PC-3 (cell line): ENCODE measurements around the gene SEC16A. TPM values are rescaled to one million over a fixed set of nuclear protein-coding genes. Genes with fewer than 3 reads are reported as not detected.

ENCODE experiments used
- ATAC-seq: fragments of 200-7000 bp; cut with Tn5 transposase; 2 replicates; pipeline ENCODE4 v1.9.1; 2020; ENCODE audit warnings: mild to moderate bottlenecking, moderate library complexity
- BruUV-seq: library from RNA; stranded (reverse); fragments of 400-500 nt; replicated peaks from 2 replicates; lab custom pipeline; 2021; lab: Mats Ljungman, UMichigan
- CTCF ChIA-PET: fragments of 300-600 bp; sonication (Branson Sonifier 250); formaldehyde crosslinking; loops from one replicate; lab custom pipeline; 2022; ENCODE audit warnings: antibody characterized with exemption; lab: Charles Lee
- POLR2A ChIA-PET: fragments of 300-600 bp; sonication (Branson Sonifier 250); formaldehyde crosslinking; loops from one replicate; lab custom pipeline; 2022; ENCODE audit warnings: antibody characterized with exemption; ENCODE audit not compliant: unreplicated experiment; lab: Charles Lee
- DNase-seq: peaks from one replicate; pipeline ENCODE4 v3.0.0-alpha.2; 2015
- H2AFZ ChIP-seq: fragments of 300-600 bp; sonication (generic); 2 replicates; pipeline ENCODE4 v1.6.0; 2016; ENCODE audit warnings: antibody characterized with exemption, low read length
- H3F3A ChIP-seq: fragments of 300-600 bp; sonication (generic); one replicate; pipeline ENCODE4 v1.6.0; 2017; ENCODE audit warnings: antibody characterized with exemption, low read length, control low read depth, mild to moderate bottlenecking; ENCODE audit not compliant: unreplicated experiment
- H3K27ac ChIP-seq: fragments of 300-600 bp; sonication (generic); 2 replicates; pipeline ENCODE4 v1.5.1; 2016; ENCODE audit warnings: mild to moderate bottlenecking, low read length
- H3K27me3 ChIP-seq: fragments of 300-600 bp; sonication (generic); 2 replicates; pipeline ENCODE4 v1.6.1; 2016; ENCODE audit warnings: low read length, mixed read lengths
- H3K36me3 ChIP-seq: fragments of 300-600 bp; sonication (generic); 2 replicates; pipeline ENCODE4 v1.6.1; 2016; ENCODE audit warnings: low read depth, mixed run types, low read length, mixed read lengths
- H3K4me1 ChIP-seq: fragments of 300-600 bp; sonication (generic); 2 replicates; pipeline ENCODE4 v1.5.1; 2016; ENCODE audit warnings: low read length; ENCODE audit not compliant: insufficient read depth
- H3K4me2 ChIP-seq: fragments of 300-600 bp; sonication (generic); 2 replicates; pipeline ENCODE4 v1.6.0; 2016; ENCODE audit warnings: low read length
- H3K4me3 ChIP-seq: fragments of 300-600 bp; sonication (generic); 2 replicates; pipeline ENCODE4 v1.5.1; 2016; ENCODE audit warnings: mild to moderate bottlenecking, low read length, mixed read lengths
- H3K79me2 ChIP-seq: fragments of 300-600 bp; sonication (generic); 2 replicates; pipeline ENCODE4 v1.6.1; 2017; ENCODE audit warnings: low read length, mixed read lengths
- H3K9ac ChIP-seq: fragments of 300-600 bp; sonication (generic); 2 replicates; pipeline ENCODE4 v1.6.0; 2016; ENCODE audit warnings: mild to moderate bottlenecking, low read length
- H3K9me2 ChIP-seq: fragments of 300-600 bp; sonication (generic); replicated peaks from 2 replicates; pipeline ENCODE4 v1.6.1; 2016; ENCODE audit warnings: mixed run types, low read length, mixed read lengths
- H3K9me3 ChIP-seq: fragments of 300-600 bp; sonication (generic); 2 replicates; pipeline ENCODE4 v1.6.1; 2016; ENCODE audit warnings: low read length, mixed read lengths
- H4K20me1 ChIP-seq: fragments of 300-600 bp; sonication (generic); 2 replicates; pipeline ENCODE4 v1.6.1; 2016; ENCODE audit warnings: low read length, mixed read lengths
- EZH2 ChIP-seq: fragments of 300-600 bp; sonication (generic); IDR thresholded peaks from one replicate; pipeline ENCODE4 v1.6.1; 2017; ENCODE audit warnings: antibody characterized with exemption, mild to moderate bottlenecking, low read length; ENCODE audit not compliant: unreplicated experiment
- EZH2phosphoT487 ChIP-seq: fragments of 300-600 bp; sonication (generic); IDR thresholded peaks from 2 replicates; pipeline ENCODE4 v1.6.1; 2018; ENCODE audit warnings: mild to moderate bottlenecking, antibody characterized with exemption, low read length, borderline replicate concordance
- intact Hi-C: fragments of 100-400 bp; cut with micrococcal nuclease; formaldehyde crosslinking; loops from 2 replicates; pipeline ENCODE4 v1.9.0; 2023
- total RNA-seq: library from RNA; depleted of rRNA; stranded (reverse); fragments of >200 nt; gene quantifications from 2 replicates; pipeline ENCODE4 v1.2.3, GENCODE V29; 2014
- TF ChIP-seq, protein P1 (sequence below): fragments of 300-600 bp; sonication (generic); conservative IDR thresholded peaks from 2 replicates; pipeline ENCODE4 v1.5.1; 2017; ENCODE audit warnings: antibody characterized with exemption, low read depth, mild to moderate bottlenecking, low read length

The SEC16A gene
- total RNA-seq, 1 experiment from 2014 or later, result 28.3 TPM

DNA sequence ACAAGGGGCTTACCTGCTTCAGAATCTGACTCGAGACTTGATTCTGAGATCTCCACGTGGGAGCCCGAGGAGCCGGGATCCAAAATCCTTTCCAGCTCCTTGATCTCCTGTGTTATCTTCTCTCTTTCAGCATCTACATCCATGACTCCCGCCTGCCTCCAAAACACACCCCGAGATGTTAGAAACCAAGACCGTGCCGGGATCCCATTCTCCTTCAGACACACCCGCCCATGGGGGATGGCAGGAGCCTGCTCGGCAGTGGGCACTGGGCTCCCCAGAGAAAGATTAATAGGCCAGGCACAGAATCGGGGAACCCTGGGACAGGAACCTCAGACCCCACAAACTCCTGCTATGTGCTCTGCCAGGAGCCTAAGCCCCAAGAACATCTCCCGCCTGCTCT, 84.6 kb downstream of the SEC16A start:
- Histone ChIP-seq H3K27me3 (no peaks in the 10 kb centered on the region), H4K20me1 (no peaks in the 10 kb centered on the region), H3K27ac (no peak overlapping the region), H3K36me3 (peaks cover 7% of the 10 kb centered on the region), H3K4me1 (peaks cover 12% of the 10 kb centered on the region), H3K79me2 (peaks cover 23% of the 10 kb centered on the region), H3K9me3 (no peaks in the 10 kb centered on the region), H3K4me2 (peak overlapping the region; percentile 94), H3K4me3 (peak overlapping the region; percentile 91; the same call in 1 of the 2 replicates), H3K9ac (peak overlapping the region; percentile 82; the same call in 1 of the 2 replicates), H3K9me2 (no peaks in the 10 kb centered on the region), H3F3A (no peaks in the 10 kb centered on the region), H2AFZ (no peak overlapping the region)
- BruUV-seq, result no TSS peak
- ChIA-PET CTCF (interaction anchor here (1.4 kb wide), 1 partner anchor 52 kb away, joined by 3 read pairs; no protein-coding TSS in a partner anchor), POLR2A (no interaction called here)
- intact Hi-C loops, result no loop called here
- TF ChIP-seq EZH2phosphoT487 (no peak), EZH2 (no peak)
- TF ChIP-seq, protein P1, sequence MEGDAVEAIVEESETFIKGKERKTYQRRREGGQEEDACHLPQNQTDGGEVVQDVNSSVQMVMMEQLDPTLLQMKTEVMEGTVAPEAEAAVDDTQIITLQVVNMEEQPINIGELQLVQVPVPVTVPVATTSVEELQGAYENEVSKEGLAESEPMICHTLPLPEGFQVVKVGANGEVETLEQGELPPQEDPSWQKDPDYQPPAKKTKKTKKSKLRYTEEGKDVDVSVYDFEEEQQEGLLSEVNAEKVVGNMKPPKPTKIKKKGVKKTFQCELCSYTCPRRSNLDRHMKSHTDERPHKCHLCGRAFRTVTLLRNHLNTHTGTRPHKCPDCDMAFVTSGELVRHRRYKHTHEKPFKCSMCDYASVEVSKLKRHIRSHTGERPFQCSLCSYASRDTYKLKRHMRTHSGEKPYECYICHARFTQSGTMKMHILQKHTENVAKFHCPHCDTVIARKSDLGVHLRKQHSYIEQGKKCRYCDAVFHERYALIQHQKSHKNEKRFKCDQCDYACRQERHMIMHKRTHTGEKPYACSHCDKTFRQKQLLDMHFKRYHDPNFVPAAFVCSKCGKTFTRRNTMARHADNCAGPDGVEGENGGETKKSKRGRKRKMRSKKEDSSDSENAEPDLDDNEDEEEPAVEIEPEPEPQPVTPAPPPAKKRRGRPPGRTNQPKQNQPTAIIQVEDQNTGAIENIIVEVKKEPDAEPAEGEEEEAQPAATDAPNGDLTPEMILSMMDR, result no peak
- DNase-seq, result no peak
- ATAC-seq, result no peak

DNA sequence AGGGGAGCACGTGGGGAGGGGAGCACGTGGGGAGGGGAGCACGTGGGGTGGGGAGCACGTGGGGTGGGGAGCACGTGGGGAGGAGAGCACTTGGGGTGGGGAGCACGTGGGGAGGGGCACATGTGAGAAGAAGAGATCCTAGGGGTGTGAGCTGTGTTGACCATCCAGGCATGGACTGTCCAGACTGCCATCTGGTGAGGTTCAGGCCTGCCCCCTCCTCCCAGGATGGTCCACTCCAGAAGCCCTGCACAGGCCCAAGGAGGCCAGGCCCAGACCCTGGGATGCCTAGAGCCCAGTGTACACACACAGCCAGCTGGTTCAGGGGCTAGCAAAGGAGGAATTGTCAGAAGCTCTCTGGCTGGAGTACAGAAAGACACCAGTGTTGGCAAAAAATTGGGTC, 85.2 kb downstream of the SEC16A start:
- no peak for DNase-seq

GRCh38 chr9:136396219-136396515, 86.7 kb downstream of the SEC16A start:
- POLR2A ChIA-PET, result interaction anchor here (1.0 kb wide), 1 partner anchor 33 kb away, joined by 6 read pairs; no protein-coding TSS in a partner anchor
- peaks cover 23% of the 10 kb centered on the region for H3K79me2 ChIP-seq
- no peak overlapping the region for H3K27ac ChIP-seq
- no peak overlapping the region for H3K9ac ChIP-seq
- peaks cover 7% of the 10 kb centered on the region for H3K36me3 ChIP-seq
- no peak for TF ChIP-seq EZH2
- intact Hi-C loops, result no loop called here
- H3K27me3 ChIP-seq, result no peaks in the 10 kb centered on the region
- ATAC-seq (peak; percentile 6; the same call in 1 of the 2 replicates), DNase-seq (no peak)
- no TSS peak for BruUV-seq
- no peak overlapping the region for H3K4me3 ChIP-seq
- CTCF ChIA-PET, result no interaction called here
- H3K9me3 ChIP-seq, result no peaks in the 10 kb centered on the region
- no peaks in the 10 kb centered on the region for H3K9me2 ChIP-seq
- H4K20me1 ChIP-seq, result no peaks in the 10 kb centered on the region
- H3F3A ChIP-seq, result no peaks in the 10 kb centered on the region
- H3K4me1 ChIP-seq, result peaks cover 12% of the 10 kb centered on the region
- H2AFZ ChIP-seq, result no peak overlapping the region
- H3K4me2 ChIP-seq, result no peak overlapping the region

More for the DNA sequence above, 85.2 kb downstream of the SEC16A start:
- H3K79me2 ChIP-seq, result peaks cover 23% of the 10 kb centered on the region
- peaks cover 12% of the 10 kb centered on the region for H3K4me1 ChIP-seq
- H3K9me3 ChIP-seq, result no peaks in the 10 kb centered on the region
- intact Hi-C loops, result no loop called here
- H3K4me3 ChIP-seq, result no peak overlapping the region
- no TSS peak for BruUV-seq
- no peak overlapping the region for H3K27ac ChIP-seq
- ATAC-seq, result no peak
- no peaks in the 10 kb centered on the region for H3F3A ChIP-seq
- no peak overlapping the region for H3K4me2 ChIP-seq
- peaks cover 7% of the 10 kb centered on the region for H3K36me3 ChIP-seq
- no peaks in the 10 kb centered on the region for H3K9me2 ChIP-seq
- H4K20me1 ChIP-seq, result no peaks in the 10 kb centered on the region
- H2AFZ ChIP-seq, result no peak overlapping the region
- ChIA-PET POLR2A (no interaction called here), CTCF (no interaction called here)
- no peaks in the 10 kb centered on the region for H3K27me3 ChIP-seq
- no peak for TF ChIP-seq EZH2
- TF ChIP-seq EZH2phosphoT487, result no peak
- TF ChIP-seq, protein P1, result no peak
- H3K9ac ChIP-seq, result no peak overlapping the region
